ENCODE data around the gene DAPK1.

- TF ChIP-seq CTCF (IDR thresholded peaks at IDR 0.05), result peak; percentile 11 to 37 (median 18)
- TF ChIP-seq POLR2A (IDR thresholded peaks at IDR 0.05), result no peak
These were observed 561 bp downstream of the DAPK1 start for GRCh38 chr9:87498046-87498810.

Data from transverse colon (tissue), 3 donors.